GM12878 (cell line): ENCODE measurements around the gene TECTA. TPM values are rescaled to one million over a fixed set of nuclear protein-coding genes. Genes with fewer than 3 reads are reported as not detected.

Experiments
- ATAC-seq: fragments of 200-7000 bp; cut with Tn5 transposase; 3 replicates; pipeline ENCODE4 v1.9.1; 2020; ENCODE audit warnings: mild to moderate bottlenecking, moderate library complexity
- BruUV-seq: library from RNA; stranded (reverse); fragments of 400-500 nt; replicated peaks from 2 replicates; lab custom pipeline; 2021; lab: Mats Ljungman, UMichigan
- CTCF ChIA-PET: fragments of 300-600 bp; sonication (Branson Sonifier 250); formaldehyde crosslinking; extraction: SDS; loops from one replicate; lab custom pipeline; 2021; ENCODE audit warnings: inconsistent platforms; lab: Yijun Ruan, JAX
- POLR2A ChIA-PET: fragments of 350-600 bp; formaldehyde crosslinking; extraction: SDS; loops from one replicate; lab custom pipeline; 2021; ENCODE audit warnings: inconsistent platforms; lab: Charles Lee
- RAD21 ChIA-PET: fragments of 300-600 bp; sonication (Branson Sonifier 250); formaldehyde crosslinking; loops from one replicate; lab custom pipeline; 2023; ENCODE audit warnings: antibody characterized with exemption; ENCODE audit not compliant: unreplicated experiment; lab: Charles Lee
- SMC1A ChIA-PET: fragments of 300-600 bp; sonication (Branson Sonifier 250); formaldehyde crosslinking; loops from one replicate; lab custom pipeline; 2023; ENCODE audit not compliant: unreplicated experiment, uncharacterized antibody; lab: Charles Lee
- DNase-seq: peaks from one replicate; pipeline ENCODE4 v3.0.0-alpha.2; 2011; ENCODE audit warnings: low read depth, low spot score
- FAIRE-seq: peaks from 3 replicates; lab custom pipeline; 2011; peaks lifted over from hg19 to GRCh38; lab: Jason Lieb, UNC
- H2AFZ ChIP-seq: 2 replicates; pipeline ENCODE4 v1.6.0; 2011; ENCODE audit warnings: low read depth, low read length, control low read depth; ENCODE audit not compliant: control insufficient read depth
- H3K27ac ChIP-seq: 2 replicates; pipeline ENCODE4 v1.5.1; 2011; ENCODE audit warnings: control low read depth; ENCODE audit not compliant: control insufficient read depth, insufficient read depth
- H3K27me3 ChIP-seq, 2 experiments: replicated peaks in 1 of 2; 2 replicates each; pipeline versions ENCODE4 v1.6.0 to v1.6.1; 2011; ENCODE audit warnings: low read length in 1 of 2; ENCODE audit not compliant: control insufficient read depth in 2 of 2, insufficient read depth in 2 of 2
- H3K36me3 ChIP-seq, 2 experiments: 2 replicates each; pipeline ENCODE4 v1.5.1; 2011; ENCODE audit warnings: low read length in 1 of 2; ENCODE audit not compliant: control insufficient read depth in 2 of 2, insufficient read depth in 2 of 2
- H3K4me1 ChIP-seq: 2 replicates; pipeline ENCODE4 v1.6.1; 2011; ENCODE audit warnings: mild to moderate bottlenecking, low read length, moderate library complexity, mixed read lengths; ENCODE audit not compliant: control insufficient read depth, insufficient read depth
- H3K4me2 ChIP-seq: 2 replicates; pipeline ENCODE4 v1.6.0; 2011; ENCODE audit warnings: control low read depth; ENCODE audit not compliant: control insufficient read depth, insufficient read depth
- H3K4me3 ChIP-seq: fragments of 200-600 bp; sonication (generic); 2 replicates; pipeline ENCODE4 v1.5.1; 2016
- H3K79me2 ChIP-seq: 2 replicates; pipeline ENCODE4 v1.6.0; 2011; ENCODE audit warnings: low read length; ENCODE audit not compliant: control insufficient read depth, insufficient read depth
- H3K9ac ChIP-seq: 2 replicates; pipeline ENCODE4 v1.8.0; 2011; ENCODE audit warnings: low read length, control low read depth, mixed read lengths; ENCODE audit not compliant: control insufficient read depth, insufficient read depth
- H3K9me3 ChIP-seq: replicated peaks from 3 replicates; pipeline ENCODE4 v1.5.1; 2011; ENCODE audit warnings: mild to moderate bottlenecking, low read length; ENCODE audit not compliant: control insufficient read depth, insufficient read depth
- H4K20me1 ChIP-seq: 2 replicates; pipeline ENCODE4 v1.6.0; 2011; ENCODE audit not compliant: control insufficient read depth, insufficient read depth
- E2F4 ChIP-seq: IDR thresholded peaks from 2 replicates; pipeline ENCODE4 v1.6.1; 2012; ENCODE audit warnings: low read depth, low read length, improper control_type of control experiment
- EED ChIP-seq: sonication (generic); IDR thresholded peaks from 2 replicates; pipeline ENCODE4 v1.6.1; 2016; ENCODE audit warnings: antibody characterized with exemption, low read depth
- EP300 ChIP-seq, 2 experiments: fragments of 150-350 bp in 1 of 2; IDR thresholded peaks; 2 replicates each; pipeline ENCODE4 v1.6.1; 2011 to 2012; ENCODE audit warnings: low read depth in 2 of 2, low read length in 2 of 2, borderline replicate concordance in 1 of 2, improper control_type of control experiment in 1 of 2, inconsistent platforms in 1 of 2; ENCODE audit not compliant: control insufficient read depth in 1 of 2
- MTA2 ChIP-seq: fragments of 450-650 bp; IDR thresholded peaks from 2 replicates; pipeline ENCODE4 v1.6.1; 2016; ENCODE audit warnings: low read depth, mild to moderate bottlenecking, moderate library complexity
- NR2C1 ChIP-seq: fragments of 450-650 bp; IDR thresholded peaks from 2 replicates; pipeline ENCODE4 v1.6.1; 2017; ENCODE audit warnings: antibody characterized with exemption, mild to moderate bottlenecking, moderate library complexity
- RCOR1 ChIP-seq: conservative IDR thresholded peaks from 2 replicates; pipeline ENCODE4 v1.6.1; 2012; ENCODE audit warnings: low read depth, low read length, improper control_type of control experiment
- RELA ChIP-seq: fragments of 450-650 bp; IDR thresholded peaks from 2 replicates; pipeline ENCODE4 v1.8.0; 2014; ENCODE audit warnings: borderline replicate concordance; ENCODE audit not compliant: partially characterized antibody
- SMAD1 ChIP-seq: fragments of 450-650 bp; IDR thresholded peaks from 2 replicates; pipeline ENCODE4 v1.6.1; 2018; ENCODE audit warnings: mild to moderate bottlenecking, low read depth; ENCODE audit not compliant: partially characterized antibody
- SMARCA5 ChIP-seq: fragments of 450-650 bp; IDR thresholded peaks from 2 replicates; pipeline ENCODE4 v1.6.1; 2017; ENCODE audit warnings: mild to moderate bottlenecking
- SPI1 ChIP-seq: IDR thresholded peaks from 2 replicates; pipeline ENCODE4 v1.6.1; 2011; ENCODE audit warnings: low read depth, mild to moderate bottlenecking, low read length, moderate library complexity, borderline replicate concordance; ENCODE audit not compliant: insufficient read depth
- SUZ12 ChIP-seq: fragments of 200-600 bp; sonication (generic); IDR thresholded peaks from one replicate; pipeline ENCODE4 v1.6.1; 2018; ENCODE audit warnings: antibody characterized with exemption, mild to moderate bottlenecking; ENCODE audit not compliant: unreplicated experiment
- TARDBP ChIP-seq: IDR thresholded peaks from 2 replicates; pipeline ENCODE4 v1.6.1; 2016; ENCODE audit warnings: borderline replicate concordance
- WGBS: methylation state at CpG from one replicate; pipeline ENCODE4 v1.1.6; 2016; ENCODE audit warnings: low lambda C conversion rate; ENCODE audit not compliant: insufficient replicate concordance, insufficient coverage; ENCODE audit errors: missing lambda C conversion rate; 5-methylcytosine and 5-hydroxymethylcytosine counted together
- in situ Hi-C: fragments of 300-500 bp; cut with MboI; formaldehyde crosslinking; loops from 9 replicates; pipeline ENCODE4 v1.14.3; 2018; ENCODE audit warnings: mixed read lengths
- intact Hi-C: fragments of 100-400 bp; cut with micrococcal nuclease; formaldehyde crosslinking; loops from one replicate; pipeline ENCODE4 v1.14.2; 2022; ENCODE audit not compliant: unreplicated experiment
- polyA plus RNA-seq, 11 experiments: library from polyadenylated mRNA; depleted of rRNA in 4 of 11; unstranded in 6 of 11; stranded (reverse) in 5 of 11; fragments of >200 nt; fragmentation: Nextera tagmentation in 4 of 11; fragmentation: Illumina TruSeq in 1 of 11; extraction: Ambion mirVana in 4 of 11; extraction: Trizol in 1 of 11; gene quantifications; 1 replicate in 1 of 11; 2 replicates in 10 of 11; pipeline versions ENCODE4 v1.2.1 to v1.2.3, GENCODE V29; 2011 to 2016; ENCODE audit warnings: inconsistent platforms in 2 of 11, missing spikeins in 2 of 11, low read depth in 1 of 11
- total RNA-seq, 4 experiments: library from RNA; depleted of rRNA in 3 of 4; stranded (reverse); fragments of >200 nt in 3 of 4; fragmentation: Illumina TruSeq in 1 of 4; extraction: Trizol in 1 of 4; gene quantifications; 2 replicates each; pipeline versions ENCODE4 v1.2.1 to v1.2.3, GENCODE V29; 2013 to 2021
- TF ChIP-seq, protein P1 (sequence below): fragments of 450-650 bp; formaldehyde crosslinking; IDR thresholded peaks from 2 replicates; pipeline ENCODE4 v1.5.0; 2022; ENCODE audit warnings: mild to moderate bottlenecking, missing genetic modification characterization
- TF ChIP-seq, protein P2 (sequence below): fragments of 450-650 bp; formaldehyde crosslinking; IDR thresholded peaks from 2 replicates; pipeline ENCODE4 v1.4.0; 2022; ENCODE audit warnings: mild to moderate bottlenecking, moderate library complexity

TECTA gene
- total and polyA plus RNA-seq, 10 of the 15 experiments (the other 5 are each of a cell fraction or from before 2014, with no cell fraction given) = under 0.01 to 0.14 (median 0.05) TPM; not detected in 1

- TF ChIP-seq, protein P1, sequence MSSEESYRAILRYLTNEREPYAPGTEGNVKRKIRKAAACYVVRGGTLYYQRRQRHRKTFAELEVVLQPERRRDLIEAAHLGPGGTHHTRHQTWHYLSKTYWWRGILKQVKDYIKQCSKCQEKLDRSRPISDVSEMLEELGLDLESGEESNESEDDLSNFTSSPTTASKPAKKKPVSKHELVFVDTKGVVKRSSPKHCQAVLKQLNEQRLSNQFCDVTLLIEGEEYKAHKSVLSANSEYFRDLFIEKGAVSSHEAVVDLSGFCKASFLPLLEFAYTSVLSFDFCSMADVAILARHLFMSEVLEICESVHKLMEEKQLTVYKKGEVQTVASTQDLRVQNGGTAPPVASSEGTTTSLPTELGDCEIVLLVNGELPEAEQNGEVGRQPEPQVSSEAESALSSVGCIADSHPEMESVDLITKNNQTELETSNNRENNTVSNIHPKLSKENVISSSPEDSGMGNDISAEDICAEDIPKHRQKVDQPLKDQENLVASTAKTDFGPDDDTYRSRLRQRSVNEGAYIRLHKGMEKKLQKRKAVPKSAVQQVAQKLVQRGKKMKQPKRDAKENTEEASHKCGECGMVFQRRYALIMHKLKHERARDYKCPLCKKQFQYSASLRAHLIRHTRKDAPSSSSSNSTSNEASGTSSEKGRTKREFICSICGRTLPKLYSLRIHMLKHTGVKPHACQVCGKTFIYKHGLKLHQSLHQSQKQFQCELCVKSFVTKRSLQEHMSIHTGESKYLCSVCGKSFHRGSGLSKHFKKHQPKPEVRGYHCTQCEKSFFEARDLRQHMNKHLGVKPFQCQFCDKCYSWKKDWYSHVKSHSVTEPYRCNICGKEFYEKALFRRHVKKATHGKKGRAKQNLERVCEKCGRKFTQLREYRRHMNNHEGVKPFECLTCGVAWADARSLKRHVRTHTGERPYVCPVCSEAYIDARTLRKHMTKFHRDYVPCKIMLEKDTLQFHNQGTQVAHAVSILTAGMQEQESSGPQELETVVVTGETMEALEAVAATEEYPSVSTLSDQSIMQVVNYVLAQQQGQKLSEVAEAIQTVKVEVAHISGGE (CRISPR knock-in tag) = no peak
- TF ChIP-seq MTA2 = no peak
- TF ChIP-seq SMARCA5 = no peak
- no peak for TF ChIP-seq RELA
- TF ChIP-seq TARDBP = no peak
Measured at GRCh38 chr11:121091492-121092152, 9.4 kb upstream of the TECTA start (continued).

- POLR2A ChIA-PET = no interaction called here
- SMC1A ChIA-PET = no interaction called here
- RAD21 ChIA-PET = no interaction called here
- no peaks in the 10 kb centered on the region for H3K9me3 ChIP-seq
- no peaks in the 10 kb centered on the region for H4K20me1 ChIP-seq
- H3K27me3 ChIP-seq = peaks cover 0 to 2% of the 10 kb centered on the region in 2 experiments; a peak in 1 of 4 replicates
- intact Hi-C loops (no loop called here), in situ Hi-C loops (no loop called here)
- WGBS = 0% methylated on average over 1 of the region's 1 CpG
- no TSS peak for BruUV-seq
- H3K4me1 ChIP-seq = no peaks in the 10 kb centered on the region
- CTCF ChIA-PET = interaction anchor here (1.1 kb wide), 1 partner anchor 10 kb away, joined by 3 read pairs; no protein-coding TSS in a partner anchor
- H2AFZ ChIP-seq = no peak overlapping the region
- no peak for FAIRE-seq
- H3K4me3 ChIP-seq = no peak overlapping the region
- H3K27ac ChIP-seq = no peak overlapping the region
- no peak for ATAC-seq
- no peak overlapping the region for H3K9ac ChIP-seq
- H3K36me3 ChIP-seq = no peaks in the 10 kb centered on the region
- H3K4me2 ChIP-seq = no peak overlapping the region
- DNase-seq = no peak
- H3K79me2 ChIP-seq = no peaks in the 10 kb centered on the region
- TF ChIP-seq SPI1 (no peak), NR2C1 (no peak), RCOR1 (no peak), EP300 (IDR thresholded peaks at IDR 0.05; ENCODE audit: borderline replicate concordance in 1 of 2, control insufficient read depth in 1 of 2, low read depth in 2 of 2, low read length in 2 of 2) (no peak), SMAD1 (no peak), EED (no peak), SUZ12 (no peak), E2F4 (no peak)
- TF ChIP-seq, protein P2, sequence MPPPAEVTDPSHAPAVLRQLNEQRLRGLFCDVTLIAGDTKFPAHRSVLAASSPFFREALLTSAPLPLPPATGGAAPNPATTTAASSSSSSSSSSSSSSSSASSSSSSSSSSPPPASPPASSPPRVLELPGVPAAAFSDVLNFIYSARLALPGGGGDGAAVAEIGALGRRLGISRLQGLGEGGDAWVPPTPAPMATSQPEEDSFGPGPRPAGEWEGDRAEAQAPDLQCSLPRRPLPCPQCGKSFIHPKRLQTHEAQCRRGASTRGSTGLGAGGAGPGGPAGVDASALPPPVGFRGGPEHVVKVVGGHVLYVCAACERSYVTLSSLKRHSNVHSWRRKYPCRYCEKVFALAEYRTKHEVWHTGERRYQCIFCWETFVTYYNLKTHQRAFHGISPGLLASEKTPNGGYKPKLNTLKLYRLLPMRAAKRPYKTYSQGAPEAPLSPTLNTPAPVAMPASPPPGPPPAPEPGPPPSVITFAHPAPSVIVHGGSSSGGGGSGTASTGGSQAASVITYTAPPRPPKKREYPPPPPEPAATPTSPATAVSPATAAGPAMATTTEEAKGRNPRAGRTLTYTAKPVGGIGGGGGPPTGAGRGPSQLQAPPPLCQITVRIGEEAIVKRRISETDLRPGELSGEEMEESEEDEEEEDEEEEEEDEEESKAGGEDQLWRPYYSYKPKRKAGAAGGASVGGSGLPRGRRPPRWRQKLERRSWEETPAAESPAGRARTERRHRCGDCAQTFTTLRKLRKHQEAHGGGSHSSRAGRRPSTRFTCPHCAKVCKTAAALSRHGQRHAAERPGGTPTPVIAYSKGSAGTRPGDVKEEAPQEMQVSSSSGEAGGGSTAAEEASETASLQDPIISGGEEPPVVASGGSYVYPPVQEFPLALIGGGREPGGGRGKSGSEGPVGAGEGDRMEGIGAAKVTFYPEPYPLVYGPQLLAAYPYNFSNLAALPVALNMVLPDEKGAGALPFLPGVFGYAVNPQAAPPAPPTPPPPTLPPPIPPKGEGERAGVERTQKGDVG (CRISPR knock-in tag) = no peak
Measured at GRCh38 chr11:121095561-121095960, 5.5 kb upstream of the TECTA start.
